WI38 (cell line): ENCODE results near the gene ZFHX3.
A peak's percentile ranks its signal among the peaks of the same experiment; 100 is the strongest.

Experiments
- H3K4me3 ChIP-seq: 2 replicates; pipeline ENCODE4 v1.5.1; 2011; ENCODE audit warnings: low read depth, mild to moderate bottlenecking, control low read depth, low read length
- CTCF ChIP-seq: IDR thresholded peaks from 2 replicates; pipeline ENCODE4 v1.5.1; 2012; ENCODE audit warnings: low read depth, mild to moderate bottlenecking, control low read depth, low read length

Gene ZFHX3

GRCh38 chr16:72860726-72861562 lies 187.0 kb downstream of the ZFHX3 start:
- TF ChIP-seq CTCF: no peak
- no peak overlapping the region for H3K4me3 ChIP-seq

GRCh38 chr16:72859581-72859980 lies 188.3 kb downstream of the ZFHX3 start:
- no peak for TF ChIP-seq CTCF
- no peak overlapping the region for H3K4me3 ChIP-seq

- no peak for TF ChIP-seq CTCF
- peak overlapping the region; percentile 12; the same call in 1 of the 2 replicates for H3K4me3 ChIP-seq
These were observed 189.0 kb downstream of the ZFHX3 start for GRCh38 chr16:72858665-72859493.

GRCh38 chr16:72857834-72858664 lies 189.9 kb downstream of the ZFHX3 start:
- no peak overlapping the region for H3K4me3 ChIP-seq
- TF ChIP-seq CTCF: no peak

GRCh38 chr16:72856797-72857196 lies 191.1 kb downstream of the ZFHX3 start:
- no peak overlapping the region for H3K4me3 ChIP-seq
- peak; percentile 16; the same call in 1 of the 2 replicates for TF ChIP-seq CTCF

GRCh38 chr16:72854267-72854959 lies 193.5 kb downstream of the ZFHX3 start:
- no peak for TF ChIP-seq CTCF
- no peak overlapping the region for H3K4me3 ChIP-seq
